NCI-H2107 treated with DMSO at 0.1 percent for 48 hours (cell line): ENCODE measurements around the gene KLHL22.
"Not testable (repeated sequence)": the region's sequence is repeated elsewhere in the genome, so short reads cannot be mapped to it uniquely, and the experiment has no call there.

Source experiments
- DNase-seq: peaks from one replicate; lab custom pipeline; 2025; ENCODE audit not compliant: unreplicated experiment; lab: John Stamatoyannopoulos, UW

The KLHL22 gene

DNA sequence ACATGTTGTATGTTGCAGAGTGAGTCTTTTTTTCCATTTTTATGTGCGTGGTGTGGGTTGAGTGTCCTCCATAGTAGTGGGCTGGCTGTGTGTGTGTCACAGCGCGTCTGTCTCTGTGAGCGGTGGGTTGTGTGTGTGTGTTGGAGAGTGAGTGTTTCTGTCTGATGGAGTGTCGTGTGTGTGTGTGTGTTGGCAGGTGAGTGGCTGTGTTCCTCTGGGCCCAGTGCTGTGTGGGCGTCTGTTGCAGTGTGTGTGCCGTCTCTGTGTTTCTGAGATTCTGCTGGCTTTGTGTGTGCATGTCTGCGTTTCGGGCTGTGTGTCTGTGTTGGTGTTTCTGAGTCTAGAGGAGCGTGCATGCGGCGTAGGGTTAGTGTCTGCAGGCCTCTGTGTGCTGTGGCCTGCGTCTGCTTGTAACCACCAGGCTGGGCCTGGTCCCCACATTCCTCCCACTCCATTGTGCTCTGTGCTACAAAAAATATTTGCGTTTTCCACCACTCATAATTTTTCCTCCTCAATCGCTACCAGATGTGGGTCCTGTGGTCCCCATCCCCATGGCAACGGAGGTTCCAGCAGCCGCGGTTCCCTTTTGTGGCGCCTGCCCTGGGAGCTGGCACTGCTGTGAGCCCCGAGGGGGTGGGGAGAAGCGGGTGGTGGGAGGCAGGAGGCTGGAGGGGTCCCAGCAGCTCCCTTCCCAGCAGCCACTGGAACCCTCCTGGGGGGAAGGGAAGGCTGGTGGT lies 73.2 kb downstream of the KLHL22 start:
- DNase-seq = no peak

DNA sequence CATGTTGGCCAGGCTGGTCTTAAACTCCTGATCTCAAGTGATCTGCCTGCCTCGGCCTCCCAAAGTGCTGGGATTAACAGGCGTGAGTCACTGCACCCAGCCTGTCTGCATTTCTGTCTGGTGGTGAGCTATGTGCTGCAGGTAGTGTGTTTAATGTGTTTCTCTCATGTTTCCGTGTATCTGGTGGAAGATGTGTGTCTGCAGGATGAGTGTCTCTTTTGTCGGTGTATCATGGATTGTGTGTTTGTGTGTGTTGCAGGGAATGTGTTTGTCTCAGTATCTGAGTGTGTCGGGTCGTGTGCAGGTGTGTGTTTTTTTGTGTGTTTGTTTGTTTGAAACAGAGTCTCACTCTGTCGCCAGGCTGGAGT lies 74.1 kb downstream of the KLHL22 start:
- DNase-seq = no peak

DNA sequence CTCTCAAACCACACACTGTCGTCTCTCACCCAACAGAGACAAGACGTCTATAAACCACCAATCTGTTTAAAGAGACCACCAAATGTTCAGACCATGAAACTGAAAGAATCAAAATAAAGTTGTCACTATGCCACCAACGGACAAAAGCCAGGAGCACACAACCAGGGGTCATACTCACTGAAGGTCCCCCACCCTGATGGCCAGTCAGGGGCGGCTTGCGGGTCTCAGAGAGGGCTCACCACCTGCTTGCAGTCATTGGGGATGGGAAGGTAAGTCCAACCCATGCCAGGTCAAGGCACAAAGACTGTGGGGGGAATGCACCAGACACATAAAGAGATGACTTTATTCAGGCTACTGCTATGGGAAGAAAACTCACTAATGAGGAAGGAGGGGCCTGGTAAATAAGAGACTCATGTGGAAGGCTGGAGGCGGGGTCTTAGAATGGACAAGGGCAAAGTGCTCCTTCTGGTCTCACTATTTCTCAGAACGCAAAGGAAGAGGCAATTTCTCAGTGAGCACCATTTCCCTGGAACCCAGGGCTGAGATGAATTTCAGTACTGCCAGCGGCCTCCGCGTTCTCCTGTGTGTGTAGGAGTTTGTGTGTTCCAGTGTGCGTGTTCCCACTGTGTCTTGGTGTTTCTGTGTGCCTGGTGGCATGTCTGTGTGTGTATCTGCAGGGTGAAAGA lies 75.3 kb downstream of the KLHL22 start:
- no peak for DNase-seq

DNA sequence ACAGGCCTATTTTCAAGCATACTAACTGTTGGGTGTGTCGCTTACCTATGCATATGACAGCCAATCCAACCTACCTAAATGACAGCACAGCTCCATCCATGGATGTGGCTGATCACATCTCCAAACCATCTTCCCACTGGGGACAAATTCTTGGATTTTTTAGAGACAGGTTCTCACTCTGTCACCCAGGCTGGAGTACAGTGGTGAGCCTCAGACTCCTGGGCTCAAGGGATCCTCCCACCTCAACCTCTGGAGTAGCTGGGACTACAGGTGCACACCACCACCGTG lies 76.0 kb downstream of the KLHL22 start:
- DNase-seq = no peak

DNA sequence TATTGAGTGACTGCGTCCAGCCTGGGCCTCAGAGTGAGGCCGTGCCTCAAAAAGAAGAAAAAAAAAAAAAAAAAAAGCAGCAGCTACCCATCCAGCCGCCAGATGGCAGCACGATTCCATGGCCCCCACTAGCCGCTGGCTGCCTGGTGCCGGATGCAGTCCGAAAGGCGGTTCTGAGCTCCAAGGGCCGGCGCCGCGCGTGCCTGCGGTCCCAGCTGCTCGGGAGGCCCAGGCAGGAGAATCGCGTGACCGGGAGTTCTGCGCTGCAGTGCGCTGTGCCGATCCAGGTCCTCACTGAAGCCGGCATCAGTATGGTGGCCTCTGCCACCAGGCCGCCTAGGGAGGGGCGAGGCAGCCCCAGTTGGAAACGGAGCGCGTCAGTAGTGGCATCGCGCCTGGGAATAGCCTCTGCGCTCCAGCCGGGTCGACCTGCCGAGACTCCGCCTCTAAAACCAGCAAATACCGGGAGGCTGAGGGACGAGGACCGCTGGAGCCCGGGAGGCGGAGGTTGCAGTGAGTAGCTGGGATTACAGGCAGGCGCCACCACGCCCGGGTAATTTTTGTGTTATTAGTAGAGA lies 77.3 kb downstream of the KLHL22 start:
- DNase-seq = no peak

DNA sequence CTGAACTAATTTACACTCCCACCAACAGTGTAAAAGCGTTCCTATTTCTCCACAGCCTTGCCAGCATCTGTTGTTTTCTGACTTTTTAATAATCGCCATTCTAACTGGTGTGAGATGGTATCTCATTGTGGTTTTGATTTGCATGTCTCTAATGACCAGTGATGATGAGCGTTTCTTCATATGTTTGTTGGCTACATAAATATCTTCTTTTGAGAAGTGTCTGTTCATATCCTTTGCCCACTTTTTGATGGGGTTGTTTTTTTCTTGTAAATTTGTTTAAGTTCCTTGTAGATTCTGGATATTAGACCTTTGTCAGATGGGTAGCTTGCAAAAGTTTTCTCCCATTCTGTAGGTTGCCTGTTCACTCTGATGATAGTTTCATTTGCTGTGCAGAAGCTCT lies 79.9 kb downstream of the KLHL22 start:
- DNase-seq = not testable (repeated sequence)

DNA sequence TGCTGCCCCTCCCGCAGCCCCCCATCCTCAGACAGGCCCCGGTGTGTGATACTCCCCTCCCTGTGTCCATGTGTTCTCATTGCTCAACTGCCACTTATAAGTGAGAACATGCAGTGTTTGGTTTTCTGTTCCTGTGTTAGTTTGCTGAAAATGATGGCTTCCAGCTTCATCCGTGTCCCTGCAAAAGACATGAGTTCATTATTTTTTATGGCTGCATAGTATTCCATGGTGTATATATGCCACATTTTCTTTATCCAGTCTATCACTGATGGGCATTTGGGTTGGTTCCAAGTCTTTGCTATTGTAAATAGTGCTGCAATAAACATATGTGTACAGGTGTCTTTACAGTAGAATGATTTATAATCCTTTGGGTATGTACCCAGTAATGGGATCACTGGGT lies 80.4 kb downstream of the KLHL22 start:
- DNase-seq = not testable (repeated sequence)

DNA sequence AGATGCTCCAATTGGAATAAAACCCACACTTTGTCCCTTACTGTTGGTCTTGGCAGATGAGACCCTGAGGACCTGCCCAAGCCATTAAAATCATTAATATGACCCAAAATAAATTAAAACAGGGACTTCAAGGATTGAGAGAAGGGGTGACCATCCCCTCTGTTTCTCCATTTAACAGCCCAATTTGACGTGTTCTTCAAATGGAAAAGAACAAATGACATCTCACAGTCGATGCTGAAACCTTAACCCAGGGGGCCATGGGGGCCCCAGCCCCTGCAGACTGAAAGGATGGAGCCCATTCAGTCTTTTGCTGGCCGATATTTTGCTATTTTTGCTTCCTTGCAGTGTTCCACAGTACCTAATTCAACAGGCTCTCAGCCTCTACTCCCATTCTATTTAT lies 81.1 kb downstream of the KLHL22 start:
- DNase-seq = no peak

DNA sequence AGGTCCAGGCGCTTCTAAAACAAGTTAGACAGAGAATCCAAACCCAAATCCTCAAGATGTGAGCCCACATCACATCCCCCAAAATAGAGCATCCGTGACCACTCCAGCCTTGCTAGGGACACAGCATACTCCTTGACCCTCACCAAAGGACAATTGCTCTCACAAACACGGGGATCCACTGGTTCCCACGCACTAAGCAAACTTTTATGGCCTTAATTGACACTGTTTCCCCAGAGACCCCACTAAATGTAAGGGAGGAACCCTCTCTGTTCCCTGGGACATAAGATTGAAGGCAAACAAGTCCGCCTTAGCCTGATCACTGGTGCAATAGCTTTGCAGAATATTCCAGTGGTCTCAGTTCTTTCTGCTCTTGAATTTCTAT lies 81.5 kb downstream of the KLHL22 start:
- no peak for DNase-seq

DNA sequence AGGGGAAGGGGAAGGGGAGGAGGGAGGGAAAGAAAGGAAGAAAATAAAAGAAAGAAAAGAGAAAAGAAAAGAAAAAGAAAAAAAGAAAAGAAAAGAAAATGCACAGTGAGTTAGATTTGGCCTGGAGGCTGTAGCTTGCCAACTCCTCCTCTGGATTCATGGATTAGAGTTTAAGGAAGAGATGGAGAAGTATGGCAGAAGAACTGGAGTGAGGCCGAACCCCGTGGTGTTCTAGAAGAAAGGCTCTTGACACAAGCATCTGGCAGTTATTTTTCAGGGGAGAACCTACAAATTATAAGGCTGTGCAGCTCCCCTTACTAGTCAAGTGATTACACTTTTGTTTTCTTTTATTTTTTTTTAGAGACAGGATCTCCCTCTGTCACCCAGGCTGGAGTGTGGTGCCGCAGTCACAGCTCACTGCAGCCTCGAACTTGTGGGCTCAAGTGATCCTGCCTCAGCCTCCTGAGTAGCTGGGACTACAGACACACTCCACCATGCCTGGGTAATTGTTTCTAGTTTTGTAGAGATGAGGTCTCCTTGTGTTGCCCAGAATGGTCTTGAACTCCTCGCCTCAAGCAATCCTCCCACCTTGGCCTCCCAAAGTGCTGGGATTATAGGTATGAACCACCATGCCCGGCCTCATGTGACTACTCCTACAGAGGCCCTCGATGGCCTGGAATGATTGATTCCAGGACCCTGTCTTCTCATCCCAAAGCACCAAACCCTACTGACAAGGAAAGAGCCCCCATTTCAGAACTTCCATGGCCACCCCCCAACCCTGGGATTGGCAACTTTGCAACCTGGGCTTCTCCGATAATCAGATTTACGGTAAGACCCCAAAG lies 82.2 kb downstream of the KLHL22 start:
- DNase-seq = no peak

DNA sequence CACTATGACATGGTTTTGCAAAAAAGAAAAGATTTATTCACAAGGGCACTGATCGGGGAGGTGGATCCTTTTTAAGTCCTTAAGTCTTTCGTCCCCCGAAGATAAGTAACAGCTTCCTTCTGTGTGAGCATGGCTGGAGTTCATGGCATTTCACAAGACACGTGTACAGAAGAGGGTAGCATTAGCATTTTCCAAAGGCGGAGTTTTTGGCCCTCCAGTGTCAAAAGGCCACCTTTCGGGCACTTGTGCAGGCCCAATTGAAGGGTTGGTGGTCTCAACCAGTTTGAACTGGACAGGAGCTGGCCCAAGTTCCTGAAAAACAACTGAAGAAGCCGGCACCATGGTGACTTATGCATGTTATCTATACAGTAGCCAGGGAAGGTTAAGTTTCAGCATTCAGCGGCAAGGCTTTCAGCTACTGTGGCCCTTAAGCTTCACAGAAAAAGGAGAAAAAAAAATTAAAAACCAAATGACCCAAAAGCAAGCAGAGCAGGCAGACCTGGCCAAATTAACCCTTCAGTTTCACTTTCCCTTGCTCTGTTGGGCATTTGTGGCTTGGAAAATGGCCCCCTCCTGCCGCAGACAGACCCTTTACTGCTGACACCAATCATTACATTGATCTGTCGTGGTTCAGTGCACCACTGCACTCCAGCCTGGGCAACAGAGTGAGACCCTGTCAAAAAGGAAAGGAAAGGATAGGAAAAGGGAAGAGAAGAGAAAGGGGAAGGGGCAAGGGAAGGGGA lies 83.0 kb downstream of the KLHL22 start:
- DNase-seq = no peak

DNA sequence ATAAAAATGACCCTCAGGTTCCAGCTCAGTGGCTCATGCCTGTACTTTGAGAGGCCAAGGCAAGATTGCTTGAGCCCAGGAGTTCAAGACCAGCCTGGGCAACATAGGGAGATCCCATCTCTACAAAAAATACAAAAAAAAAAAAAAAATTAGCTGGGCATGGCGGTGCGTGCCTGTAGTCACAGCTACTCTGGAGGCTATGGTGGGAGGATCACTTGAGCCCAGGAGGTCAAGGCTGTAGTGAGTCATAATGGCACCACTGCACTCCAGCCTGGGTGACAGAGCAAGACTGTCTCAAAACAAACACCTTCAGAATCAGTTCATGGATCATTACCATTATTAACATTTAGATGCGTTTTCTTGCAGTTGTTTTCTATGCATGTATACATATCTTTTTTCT lies 86.2 kb downstream of the KLHL22 start:
- DNase-seq = not testable (repeated sequence)

DNA sequence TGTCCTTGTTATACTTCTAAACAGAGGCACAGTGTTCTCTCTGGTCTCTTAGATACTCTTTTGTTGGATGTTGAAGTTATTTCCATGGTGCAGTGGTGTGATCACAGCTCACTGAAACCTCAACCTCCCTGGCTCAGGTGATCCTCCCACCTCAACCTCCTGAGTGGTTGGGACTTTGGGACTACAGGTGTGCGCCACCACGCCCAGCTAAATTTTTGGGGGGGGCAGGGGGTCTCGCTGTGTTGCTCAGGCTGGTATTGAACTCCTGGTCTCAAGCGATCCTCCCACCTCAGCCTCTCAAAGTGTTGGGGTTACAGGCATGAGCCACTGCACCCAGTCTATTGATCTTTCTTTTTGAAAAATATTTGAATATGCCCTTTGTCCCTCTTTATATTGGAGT lies 86.7 kb downstream of the KLHL22 start:
- DNase-seq = no peak

DNA sequence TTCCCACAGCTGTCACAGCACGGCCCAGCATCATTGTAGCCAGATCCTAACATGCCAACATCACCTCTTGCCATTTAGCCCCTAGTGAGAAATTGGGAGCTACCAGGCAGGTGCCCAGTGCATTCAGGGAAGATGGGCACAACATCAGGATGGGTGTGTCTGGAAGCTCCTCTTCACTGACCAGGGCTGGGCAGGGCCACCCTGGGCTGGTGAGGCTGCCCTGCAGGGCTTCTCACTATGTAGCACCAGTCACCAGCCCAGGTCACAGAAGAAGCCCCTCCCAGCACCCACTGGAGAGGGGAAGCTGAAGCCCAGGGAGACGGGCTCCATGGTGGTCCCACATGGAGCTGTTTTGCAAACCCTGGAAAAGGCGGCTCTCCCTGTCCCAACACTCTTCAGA lies 87.8 kb downstream of the KLHL22 start:
- no peak for DNase-seq

DNA sequence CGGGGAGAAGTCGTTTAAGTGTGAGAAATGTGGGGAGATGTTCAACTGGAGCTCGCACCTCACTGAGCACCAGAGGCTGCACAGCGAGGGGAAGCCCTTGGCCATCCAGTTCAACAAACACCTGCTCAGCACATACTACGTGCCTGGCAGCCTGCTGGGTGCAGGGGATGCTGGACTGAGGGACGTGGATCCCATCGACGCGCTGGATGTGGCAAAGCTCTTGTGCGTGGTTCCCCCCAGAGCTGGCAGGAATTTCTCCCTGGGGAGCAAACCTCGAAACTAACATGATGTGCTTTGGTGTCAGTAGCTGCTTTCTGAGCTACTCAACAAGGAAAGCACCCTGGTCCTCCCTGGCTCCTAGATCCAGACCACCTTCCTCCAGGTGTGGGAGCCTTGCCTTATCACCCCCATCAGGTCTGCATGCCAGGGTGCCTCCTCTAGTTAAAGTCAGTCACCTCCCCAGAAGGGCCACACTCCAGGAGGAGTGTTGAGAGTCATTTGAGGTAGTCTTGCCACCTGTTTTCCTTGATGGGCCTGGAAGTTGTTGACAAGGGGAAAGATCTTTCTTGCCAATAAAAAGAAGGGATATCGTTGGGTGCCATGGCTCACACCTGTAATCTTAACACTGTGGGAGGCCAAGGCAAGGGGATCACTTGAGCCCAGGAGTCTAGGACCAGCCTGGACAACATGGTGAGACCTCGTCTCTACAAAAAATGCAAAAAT lies 88.7 kb downstream of the KLHL22 start:
- no peak for DNase-seq

DNA sequence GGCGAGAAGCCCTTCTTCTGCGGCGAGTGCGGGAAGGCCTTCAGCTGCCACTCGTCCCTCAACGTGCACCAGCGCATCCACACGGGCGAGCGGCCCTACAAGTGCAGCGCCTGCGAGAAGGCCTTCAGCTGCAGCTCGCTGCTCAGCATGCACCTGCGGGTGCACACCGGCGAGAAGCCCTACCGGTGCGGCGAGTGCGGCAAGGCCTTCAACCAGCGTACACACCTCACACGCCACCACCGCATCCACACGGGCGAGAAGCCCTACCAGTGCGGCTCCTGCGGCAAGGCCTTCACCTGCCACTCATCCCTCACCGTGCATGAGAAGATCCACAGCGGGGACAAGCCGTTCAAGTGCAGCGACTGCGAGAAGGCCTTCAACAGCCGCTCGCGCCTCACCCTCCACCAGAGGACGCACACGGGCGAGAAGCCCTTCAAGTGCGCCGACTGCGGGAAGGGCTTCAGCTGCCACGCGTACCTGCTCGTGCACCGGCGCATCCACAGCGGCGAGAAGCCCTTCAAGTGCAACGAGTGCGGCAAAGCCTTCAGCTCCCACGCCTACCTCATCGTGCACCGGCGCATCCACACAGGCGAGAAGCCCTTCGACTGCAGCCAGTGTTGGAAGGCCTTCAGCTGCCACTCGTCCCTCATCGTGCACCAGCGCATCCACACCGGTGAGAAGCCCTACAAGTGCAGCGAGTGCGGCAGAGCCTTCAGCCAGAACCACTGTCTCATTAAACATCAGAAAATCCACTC lies 89.5 kb downstream of the KLHL22 start:
- DNase-seq = no peak

DNA sequence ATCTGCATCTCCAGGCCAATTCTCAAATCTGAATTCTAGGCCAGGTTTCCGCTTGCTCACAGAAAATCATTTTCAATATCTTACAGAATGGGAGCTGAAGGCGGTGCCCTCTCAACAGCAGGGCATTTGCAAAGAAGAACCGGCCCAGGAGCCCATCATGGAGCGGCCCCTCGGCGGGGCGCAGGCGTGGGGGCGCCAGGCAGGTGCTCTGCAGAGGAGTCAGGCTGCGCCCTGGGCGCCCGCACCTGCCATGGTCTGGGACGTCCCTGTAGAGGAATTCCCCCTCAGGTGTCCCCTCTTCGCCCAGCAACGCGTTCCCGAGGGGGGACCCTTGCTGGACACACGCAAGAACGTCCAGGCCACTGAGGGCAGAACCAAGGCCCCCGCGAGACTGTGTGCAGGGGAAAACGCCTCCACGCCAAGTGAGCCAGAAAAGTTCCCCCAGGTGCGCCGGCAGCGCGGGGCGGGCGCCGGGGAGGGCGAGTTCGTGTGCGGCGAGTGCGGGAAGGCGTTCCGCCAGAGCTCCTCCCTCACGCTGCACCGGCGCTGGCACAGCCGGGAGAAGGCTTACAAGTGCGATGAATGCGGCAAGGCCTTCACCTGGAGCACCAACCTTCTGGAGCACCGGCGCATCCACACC lies 90.2 kb downstream of the KLHL22 start:
- no peak for DNase-seq

DNA sequence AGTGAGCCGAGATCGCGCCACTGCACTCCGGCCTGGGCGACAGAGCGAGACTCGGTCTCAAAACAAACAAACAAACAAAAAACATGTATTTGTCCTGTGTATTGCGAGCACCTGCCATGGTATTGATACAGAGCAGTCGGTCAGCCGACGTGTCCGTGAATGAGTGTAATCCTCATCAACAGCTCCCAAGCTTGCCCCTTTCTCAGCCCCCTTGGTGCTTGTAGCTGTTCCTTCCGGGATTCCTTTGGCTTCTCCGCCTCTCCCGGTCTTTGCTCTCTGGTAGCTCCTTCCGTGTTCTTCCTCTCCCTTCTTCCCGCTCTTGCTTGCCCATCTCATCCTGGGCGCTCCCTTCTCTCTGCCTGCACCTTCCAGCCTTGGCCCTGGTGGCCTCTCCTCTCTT lies 90.7 kb downstream of the KLHL22 start:
- no peak for DNase-seq

DNA sequence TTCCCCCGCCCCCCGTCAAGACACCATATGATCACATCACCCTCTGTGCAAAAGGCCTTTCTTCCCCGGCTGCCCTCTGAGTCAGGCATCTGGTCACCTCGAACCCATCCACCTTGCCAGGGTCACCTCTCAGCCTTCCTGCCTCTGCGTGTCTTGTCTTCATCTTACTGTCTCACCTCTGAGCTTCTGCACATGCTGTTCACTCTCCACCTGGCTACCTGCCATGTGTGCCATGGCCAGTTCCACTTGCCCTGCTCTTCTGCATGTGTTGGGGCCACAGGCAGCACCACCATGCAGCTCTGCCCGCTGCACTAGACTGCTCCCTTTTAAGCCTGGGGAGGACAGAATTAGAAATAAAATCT lies 91.8 kb downstream of the KLHL22 start:
- DNase-seq = no peak
